CD4-positive, alpha-beta T cell treated with Interleukin-12 subunit alpha and Interleukin-12 subunit beta, for 1 hour (primary cell): Measurements from ENCODE around the gene NMUR1.
A peak's percentile ranks its signal among the peaks of the same experiment; 100 is the strongest.
"Not testable (repeated sequence)": the region's sequence is repeated elsewhere in the genome, so short reads cannot be mapped to it uniquely, and the experiment has no call there.

Experiments
- DNase-seq: peaks from one replicate; pipeline ENCODE4 v3.0.0-alpha.2; 2020

NMUR1 gene

GRCh38 chr2:231530099-231531011 lies at the start of gene NMUR1:
Gene NMUR1, minus strand, starts transcription at chr2:231530445. Its CDS starts 84 bp downstream, at chr2:231530361.
- peak; percentile 83 for DNase-seq

DNA sequence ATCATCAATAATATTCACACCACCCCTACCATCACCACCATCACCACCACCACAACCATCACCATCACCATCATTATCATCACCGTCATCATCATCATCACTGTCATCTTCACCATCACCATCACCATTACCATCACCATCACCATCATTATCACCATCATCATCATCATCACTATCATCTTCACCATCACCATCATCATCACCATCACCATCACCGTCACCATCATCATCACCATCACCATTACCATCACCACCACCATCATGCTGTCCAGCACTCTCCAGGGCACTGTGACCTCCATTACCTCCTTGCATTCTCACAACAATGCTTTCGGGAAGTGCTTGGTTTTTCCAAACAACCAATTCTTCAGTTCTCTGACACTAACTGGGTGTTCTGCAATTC lies 49.3 kb upstream of the NMUR1 start:
- DNase-seq = no peak

DNA sequence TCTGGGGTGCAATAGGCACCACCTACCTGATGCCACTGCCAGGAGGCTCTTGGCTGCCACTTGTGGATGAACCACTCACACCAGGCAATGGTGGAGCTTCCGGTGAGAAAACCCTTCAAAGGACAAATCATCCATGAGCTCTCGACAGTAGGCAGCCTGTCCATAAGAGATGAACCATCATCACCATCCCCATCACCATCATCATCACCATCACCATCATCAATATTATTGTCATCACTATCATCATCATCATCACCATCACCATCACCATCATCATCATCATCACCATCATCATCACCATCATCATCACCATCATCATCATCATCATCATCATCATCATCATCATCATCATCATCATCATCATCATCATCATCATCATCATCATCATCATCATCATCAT lies 48.4 kb upstream of the NMUR1 start:
- DNase-seq = not testable (repeated sequence)

- no peak for DNase-seq
Measured at GRCh38 chr2:231576465-231576864, 46.2 kb upstream of the NMUR1 start.

DNA sequence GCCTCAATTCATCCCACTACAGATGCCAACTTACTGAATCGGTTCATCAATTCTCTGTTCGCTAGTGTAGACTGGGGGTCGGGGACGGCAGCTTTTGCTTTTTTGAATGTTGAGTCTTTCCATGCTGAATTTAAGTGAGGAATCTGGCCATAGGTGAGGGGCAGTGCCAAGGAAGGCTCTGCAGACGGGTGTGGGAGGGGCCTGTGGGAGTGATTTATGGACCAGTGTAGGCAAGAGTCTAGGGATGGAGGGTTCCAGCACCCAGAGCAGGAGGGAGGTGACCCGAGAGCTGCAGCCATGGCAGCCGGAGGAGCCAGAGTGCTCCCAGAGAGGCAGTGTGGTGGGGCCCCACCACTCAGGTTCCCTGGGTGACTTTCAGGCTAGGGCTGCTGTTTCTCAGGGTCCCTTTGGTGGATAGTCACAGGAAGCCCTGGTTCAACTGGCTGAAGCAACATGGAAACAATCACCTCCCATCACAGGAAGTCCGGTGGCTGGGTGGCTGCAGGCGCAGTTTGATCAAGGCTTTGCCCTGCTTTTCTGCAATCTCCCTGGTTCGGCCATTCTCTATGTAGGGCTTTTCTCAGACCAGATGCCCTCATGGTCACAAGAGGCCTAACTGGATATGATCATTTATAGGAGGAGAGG lies 45.5 kb upstream of the NMUR1 start:
- DNase-seq = no peak

GRCh38 chr2:231573698-231574421 lies 43.6 kb upstream of the NMUR1 start:
- no peak for DNase-seq

- DNase-seq = no peak
Measured at GRCh38 chr2:231573096-231573495, 42.9 kb upstream of the NMUR1 start.

DNA sequence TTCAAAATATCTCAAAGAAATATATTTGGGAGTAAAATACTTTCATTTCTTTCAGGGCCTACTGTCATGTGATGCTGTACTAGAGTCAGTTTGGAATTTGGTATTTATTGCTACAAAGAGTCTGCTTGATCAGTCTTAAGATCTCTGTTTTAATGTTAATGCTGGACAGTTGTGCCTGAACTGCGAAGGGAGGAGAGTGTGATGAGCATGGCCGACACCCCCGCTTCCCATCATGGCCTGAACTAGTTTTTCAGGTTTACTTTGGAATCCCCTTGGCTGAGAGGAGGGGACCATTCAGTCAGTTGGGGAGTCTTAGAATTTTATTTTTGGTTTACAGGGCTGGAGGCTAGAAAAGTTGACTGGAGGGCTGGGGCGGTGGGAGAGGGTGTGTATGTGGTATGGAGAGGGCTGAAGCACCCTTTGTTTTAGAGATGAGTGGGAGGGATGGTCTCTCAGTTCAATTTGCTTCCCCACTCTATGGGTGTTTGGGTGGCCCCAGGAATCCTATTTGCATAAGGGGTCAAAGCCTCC lies 41.5 kb upstream of the NMUR1 start:
- no peak for DNase-seq

GRCh38 chr2:231570915-231571314 lies 40.7 kb upstream of the NMUR1 start:
- DNase-seq = not testable (repeated sequence)

DNA sequence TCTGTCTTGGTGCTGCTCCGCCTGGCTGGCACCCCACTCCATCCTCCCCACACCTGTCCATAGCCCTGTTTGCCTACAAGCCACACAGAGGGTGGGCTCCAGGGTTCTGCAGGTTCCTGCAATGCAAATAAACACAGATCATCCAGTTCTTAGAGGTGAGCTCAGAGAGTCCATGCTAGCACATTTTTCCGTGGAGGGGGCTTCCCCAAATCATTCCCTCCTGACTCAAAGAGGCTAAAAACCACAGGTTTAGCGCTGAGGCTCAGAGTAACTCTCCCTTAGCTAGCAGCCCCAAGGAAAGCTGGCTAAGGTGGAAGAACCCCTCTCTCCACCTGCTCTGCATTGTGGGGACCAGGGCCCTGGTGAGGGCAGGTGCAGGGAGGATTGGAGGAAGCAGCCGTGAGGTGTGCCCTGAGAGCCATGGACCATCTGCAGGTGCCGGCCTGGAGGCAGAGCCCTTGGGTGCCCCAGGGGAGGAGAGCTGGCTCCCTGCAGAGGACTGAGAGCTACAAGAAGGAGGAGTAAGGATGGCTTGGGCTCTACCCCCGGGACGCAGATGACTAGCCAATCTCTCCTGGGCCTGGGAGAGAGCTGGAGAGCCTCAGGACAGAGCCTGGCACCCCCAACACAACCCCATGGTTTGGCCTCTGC lies 38.7 kb upstream of the NMUR1 start:
- no peak for DNase-seq

GRCh38 chr2:231568098-231568784 lies 38.0 kb upstream of the NMUR1 start:
- no peak for DNase-seq

- DNase-seq = no peak
Measured at GRCh38 chr2:231567159-231567558, 36.9 kb upstream of the NMUR1 start.

- no peak for DNase-seq
Measured at GRCh38 chr2:231565887-231566594, 35.8 kb upstream of the NMUR1 start.

- DNase-seq = peak; percentile 30
Measured at GRCh38 chr2:231563378-231563961, 33.2 kb upstream of the NMUR1 start.

DNA sequence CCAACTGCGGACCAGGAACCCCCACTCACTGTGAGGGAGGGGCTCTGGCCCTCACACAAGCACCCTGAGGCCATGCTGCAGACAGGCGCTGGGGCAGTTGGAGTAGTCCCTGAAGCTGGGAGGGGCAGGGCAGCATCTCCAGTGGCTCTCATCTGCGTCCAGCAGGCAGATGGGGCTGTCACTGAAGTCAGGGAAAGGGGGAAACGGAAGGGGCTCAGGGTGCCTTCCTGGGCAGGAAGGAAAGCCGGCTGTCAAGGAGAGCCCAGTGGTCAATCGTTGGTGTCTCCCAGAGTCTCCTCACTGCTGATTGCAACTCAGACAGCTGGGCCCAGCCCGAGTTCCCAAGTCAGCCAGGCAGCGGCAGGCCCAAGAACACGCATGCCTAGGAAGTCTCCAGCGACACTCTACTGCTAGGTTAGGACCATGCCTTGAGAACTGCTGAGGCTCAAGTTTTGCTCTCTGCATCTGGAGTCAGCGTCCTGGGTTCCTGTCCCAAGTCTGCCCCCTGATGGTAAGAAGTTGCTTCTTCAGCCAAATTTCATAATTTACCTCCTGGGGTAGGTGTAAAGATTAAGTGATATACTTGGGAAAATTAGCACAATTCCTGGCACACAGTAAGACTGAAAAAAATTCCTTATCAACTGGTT lies 27.4 kb upstream of the NMUR1 start:
- peak; percentile 85 for DNase-seq

DNA sequence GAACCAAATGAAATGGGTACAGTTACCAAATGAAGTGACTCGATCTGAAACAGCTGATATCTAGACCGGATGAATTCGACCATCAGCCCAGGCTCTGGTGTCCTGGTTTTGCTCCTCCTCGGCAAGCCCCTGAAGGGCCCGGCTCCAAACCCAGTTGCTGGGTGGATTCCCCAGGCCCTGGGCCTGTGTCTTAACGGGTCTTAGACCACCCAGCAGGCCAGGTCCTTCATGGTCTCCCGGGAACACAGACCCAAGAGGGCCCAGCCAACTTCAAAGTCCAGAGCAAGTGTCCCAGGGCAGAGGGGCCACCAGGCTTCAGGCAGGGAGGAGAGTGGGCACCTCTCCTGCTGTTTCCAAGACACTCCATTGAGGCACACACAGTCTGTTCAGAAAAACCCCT lies 26.7 kb upstream of the NMUR1 start:
- DNase-seq = no peak

- not testable (repeated sequence) for DNase-seq
Measured at GRCh38 chr2:231556496-231556895, 26.3 kb upstream of the NMUR1 start.

- no peak for DNase-seq
Measured at GRCh38 chr2:231554748-231555545, 24.7 kb upstream of the NMUR1 start.

DNA sequence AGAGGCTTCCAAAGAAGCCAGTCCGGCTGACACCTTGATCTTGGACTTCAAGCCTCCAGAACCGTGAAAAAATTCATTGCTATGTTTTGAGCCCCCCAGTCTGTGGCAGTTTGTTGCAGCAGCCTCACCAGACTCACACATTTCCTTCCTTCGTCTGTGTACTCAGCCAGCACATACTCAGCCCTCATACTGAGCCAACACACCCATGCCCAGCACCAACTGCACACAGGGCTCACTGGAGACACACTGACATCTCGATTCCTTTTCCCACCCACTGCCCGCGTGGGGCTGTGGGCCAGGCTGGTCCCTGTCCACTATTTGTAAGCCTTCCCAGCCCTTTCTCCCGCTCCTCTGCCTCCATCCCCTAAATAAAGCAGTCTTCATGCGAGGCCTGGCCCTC lies 24.1 kb upstream of the NMUR1 start:
- no peak for DNase-seq

DNA sequence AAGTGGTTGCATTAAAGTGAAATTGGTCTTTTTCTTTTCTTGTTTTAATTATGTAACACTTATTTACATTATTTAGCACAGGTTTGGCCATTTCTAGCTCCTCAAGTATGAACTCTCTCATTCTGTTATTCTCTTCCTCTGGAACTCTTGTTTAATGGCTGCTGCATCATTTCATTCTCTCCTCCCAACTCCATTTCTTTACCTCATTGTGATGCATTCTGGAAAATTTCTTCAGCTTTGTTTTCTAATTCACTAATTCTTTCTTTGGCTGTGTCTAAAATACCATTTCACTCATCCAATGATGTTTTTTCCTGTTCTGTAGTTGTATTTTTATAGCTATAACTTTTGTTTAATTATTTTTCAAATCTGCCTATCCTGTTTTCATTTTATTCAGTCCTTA lies 22.5 kb upstream of the NMUR1 start:
- DNase-seq = no peak
